Measurements from ENCODE around the gene JAK3. TPM values are rescaled to one million over a fixed set of nuclear protein-coding genes. Genes with fewer than 3 reads are reported as not detected.
"Not testable (repeated sequence)": the region's sequence is repeated elsewhere in the genome, so short reads cannot be mapped to it uniquely, and the experiment has no call there.

JAK3 gene
- total and polyA plus RNA-seq, 4 donors = 0.87 to 7.1 (median 3.0) TPM

GRCh38 chr19:17803264-17803896, 44.4 kb downstream of the JAK3 start:
- TF ChIP-seq REST (IDR thresholded peaks at IDR 0.05) (no peak), FOXA2 (IDR thresholded peaks at IDR 0.05) (no peak), YY1 (IDR thresholded peaks at IDR 0.05) (no peak), RAD21 (IDR thresholded peaks at IDR 0.05) (no peak), CTCF (IDR thresholded peaks at IDR 0.05; ENCODE audit: low read depth, low read length, missing input control) (no peak), MAX (IDR thresholded peaks at IDR 0.05) (no peak), HNF4A (conservative IDR thresholded peaks at IDR 0.05) (no peak)
- Histone ChIP-seq H3K27ac (ENCODE audit: low read depth in 1 of 2, low read length in 2 of 2) (no peak overlapping the region), H3K4me3 (ENCODE audit: low read depth in 1 of 3, low read length in 3 of 3) (no peak overlapping the region), H3K27me3 (ENCODE audit: control insufficient read depth in 4 of 4, insufficient read depth in 4 of 4, low read length in 3 of 4) (peaks cover 0 to 3% (median 0%) of the 10 kb centered on the region in 4 donors), H3K9me3 (ENCODE audit: control insufficient read depth in 4 of 4, low read length in 3 of 4) (no peaks in the 10 kb centered on the region), H3K4me1 (ENCODE audit: control insufficient read depth in 4 of 4, insufficient read depth in 4 of 4, low read length in 3 of 4) (no peaks in the 10 kb centered on the region), H3K9ac (ENCODE audit: low read depth in 1 of 2, low read length in 2 of 2) (no peak overlapping the region), H3K36me3 (ENCODE audit: control insufficient read depth in 4 of 4, insufficient read depth in 3 of 4, low read depth in 1 of 4, low read length in 3 of 4) (no peaks in the 10 kb centered on the region)
- 57% methylated on average over 14 of the region's 14 CpGs for WGBS
- DNase-seq (ENCODE audit: low spot score) = no peak

GRCh38 chr19:17802137-17802858, 45.5 kb downstream of the JAK3 start:
- WGBS = 72% methylated on average over 12 of the region's 12 CpGs
- DNase-seq (ENCODE audit: low spot score) = no peak
- TF ChIP-seq CTCF (IDR thresholded peaks at IDR 0.05; ENCODE audit: low read depth, low read length, missing input control) (no peak), RAD21 (IDR thresholded peaks at IDR 0.05) (no peak), TAF1 (conservative IDR thresholded peaks at IDR 0.05) (no peak), SP1 (IDR thresholded peaks at IDR 0.05) (no peak), ZBTB33 (IDR thresholded peaks at IDR 0.05) (no peak)
- H3K27ac ChIP-seq (ENCODE audit: low read depth in 1 of 2, low read length in 2 of 2) = no peak overlapping the region
- peaks cover 0 to 5% (median 0%) of the 10 kb centered on the region in 4 donors for H3K4me1 ChIP-seq (ENCODE audit: control insufficient read depth in 4 of 4, insufficient read depth in 4 of 4, low read length in 3 of 4)
- H3K9ac ChIP-seq (ENCODE audit: low read depth in 1 of 2, low read length in 2 of 2) = no peak overlapping the region
- no peaks in the 10 kb centered on the region for H3K27me3 ChIP-seq (ENCODE audit: control insufficient read depth in 4 of 4, insufficient read depth in 4 of 4, low read length in 3 of 4)
- no peak overlapping the region for H3K4me3 ChIP-seq (ENCODE audit: low read depth in 1 of 3, low read length in 3 of 3)
- H3K36me3 ChIP-seq (ENCODE audit: control insufficient read depth in 4 of 4, insufficient read depth in 3 of 4, low read depth in 1 of 4, low read length in 3 of 4) = no peaks in the 10 kb centered on the region
- no peaks in the 10 kb centered on the region for H3K9me3 ChIP-seq (ENCODE audit: control insufficient read depth in 4 of 4, low read length in 3 of 4)

GRCh38 chr19:17798599-17798998, 49.2 kb downstream of the JAK3 start:
- H3K9me3 ChIP-seq (ENCODE audit: control insufficient read depth in 4 of 4, low read length in 3 of 4); H3K27ac ChIP-seq (ENCODE audit: low read depth in 1 of 2, low read length in 2 of 2); H3K9ac ChIP-seq (ENCODE audit: low read depth in 1 of 2, low read length in 2 of 2); H3K36me3 ChIP-seq (ENCODE audit: control insufficient read depth in 4 of 4, insufficient read depth in 3 of 4, low read depth in 1 of 4, low read length in 3 of 4); DNase-seq (ENCODE audit: low spot score); H3K4me3 ChIP-seq (ENCODE audit: low read depth in 1 of 3, low read length in 3 of 3): not testable (repeated sequence)
- peaks cover 0 to 10% (median 3%) of the 10 kb centered on the region in 4 donors for H3K27me3 ChIP-seq (ENCODE audit: control insufficient read depth in 4 of 4, insufficient read depth in 4 of 4, low read length in 3 of 4)
- WGBS = 91% methylated on average over 3 of the region's 3 CpGs
- peaks cover 0 to 13% (median 1%) of the 10 kb centered on the region in 4 donors for H3K4me1 ChIP-seq (ENCODE audit: control insufficient read depth in 4 of 4, insufficient read depth in 4 of 4, low read length in 3 of 4)
